Prostate gland (tissue), 2 donors: Measurements from ENCODE around the gene TSEN2. TPM values are rescaled to one million over a fixed set of nuclear protein-coding genes. Genes with fewer than 3 reads are reported as not detected.
A peak's percentile ranks its signal among the peaks of the same experiment; 100 is the strongest.

ENCODE experiments used
- DNase-seq: peaks from one replicate; pipeline ENCODE4 v3.0.0-alpha.2; 2019; ENCODE audit warnings: low spot score
- H3K27ac ChIP-seq, 2 donors: fragments of 200-600 bp; sonication (generic); 2 replicates each; pipeline ENCODE4 v1.5.1; 2017 to 2019
- H3K27me3 ChIP-seq: fragments of 200-600 bp; sonication (generic); replicated peaks from 2 replicates; pipeline ENCODE4 v1.5.1; 2019; ENCODE audit not compliant: insufficient read depth
- H3K36me3 ChIP-seq, 2 donors: fragments of 200-600 bp; sonication (generic); 1 replicate in 1 of 2; 2 replicates in 1 of 2; pipeline versions ENCODE4 v1.5.1 to v1.8.1; 2017 to 2019
- H3K4me1 ChIP-seq: fragments of 200-600 bp; sonication (generic); replicated peaks from 2 replicates; pipeline ENCODE4 v1.5.1; 2019
- H3K4me3 ChIP-seq, 2 donors: fragments of 200-600 bp; sonication (generic); 2 replicates each; pipeline ENCODE4 v1.5.1; 2017 to 2019
- H3K9me3 ChIP-seq: fragments of 200-600 bp; sonication (generic); 2 replicates; pipeline ENCODE4 v1.5.1; 2017
- CTCF ChIP-seq, 4 experiments: fragments of 200-600 bp in 2 of 4; fragments of 450-650 bp in 2 of 4; sonication (generic) in 2 of 4; IDR thresholded peaks; 1 replicate in 3 of 4; 2 replicates in 1 of 4; pipeline ENCODE4 v1.5.1; 2016 to 2019; ENCODE audit warnings: antibody characterized with exemption in 4 of 4, mild to moderate bottlenecking in 2 of 4, moderate library complexity in 2 of 4
- POLR2A ChIP-seq: fragments of 450-650 bp; IDR thresholded peaks from one replicate; pipeline ENCODE4 v1.6.1; 2016; ENCODE audit warnings: antibody characterized with exemption, mild to moderate bottlenecking
- POLR2AphosphoS5 ChIP-seq: sonication (generic); formaldehyde crosslinking; IDR thresholded peaks from one replicate; pipeline ENCODE4 v1.6.1; 2017; ENCODE audit warnings: antibody characterized with exemption
- WGBS: methylation state at CpG from one replicate; pipeline ENCODE4 v1.1.5; 2018; 5-methylcytosine and 5-hydroxymethylcytosine counted together
- intact Hi-C: fragments of 100-400 bp; cut with DNase I; formaldehyde crosslinking; loops from one replicate; pipeline ENCODE4 v1.14.2; 2022
- total RNA-seq, 2 donors: library from RNA; depleted of rRNA; stranded (reverse); fragments of >200 nt; gene quantifications; one replicate each; pipeline ENCODE4 v1.1.0, GENCODE V29; 2016

Gene TSEN2
- total RNA-seq, 2 donors from 2014 or later: 13.8 to 14.9 TPM

GRCh38 chr3:12553921-12554391, 69.7 kb downstream of the TSEN2 start:
- Histone ChIP-seq H3K9me3 (no peaks in the 10 kb centered on the region), H3K27ac (no peak overlapping the region), H3K4me3 (peak overlapping the region; percentile 14 to 23), H3K36me3 (no peaks in the 10 kb centered on the region), H3K27me3 (peaks cover 12% of the 10 kb centered on the region), H3K4me1 (peaks cover 4% of the 10 kb centered on the region)
- WGBS: 2% methylated on average over 26 of the region's 26 CpGs
- intact Hi-C loops: loop anchor here (10.0 kb wide), 1 partner anchor 281 kb away; no protein-coding TSS in a partner anchor
- TF ChIP-seq POLR2AphosphoS5 (no peak), POLR2A (no peak), CTCF (IDR thresholded peaks at IDR 0.05) (no peak)
- DNase-seq: no peak

GRCh38 chr3:12556314-12556689, 72.0 kb downstream of the TSEN2 start:
- H3K27me3 ChIP-seq: peaks cover 12% of the 10 kb centered on the region
- peak overlapping the region; percentile 83 to 86 for H3K4me3 ChIP-seq
- no peaks in the 10 kb centered on the region for H3K36me3 ChIP-seq
- H3K9me3 ChIP-seq: no peaks in the 10 kb centered on the region
- intact Hi-C loops: loop anchor here (5.0 to 10.0 kb wide), 3 partner anchors 69 to 278 kb away; partner anchors contain the start of gene RAF1
- peaks cover 4% of the 10 kb centered on the region for H3K4me1 ChIP-seq
- H3K27ac ChIP-seq: peak overlapping the region; percentile 90
- 2% methylated on average over 8 of the region's 8 CpGs for WGBS
- no peak for DNase-seq
- no peak for TF ChIP-seq CTCF (IDR thresholded peaks at IDR 0.05)
- TF ChIP-seq POLR2AphosphoS5: no peak
- no peak for TF ChIP-seq POLR2A

GRCh38 chr3:12556690-12557472, 72.6 kb downstream of the TSEN2 start, which contains the start of gene MKRN2:
Gene MKRN2, plus strand, starts transcription at chr3:12557087. Its CDS starts 64 bp downstream, at chr3:12557151.
- Histone ChIP-seq H3K36me3 (no peaks in the 10 kb centered on the region), H3K27ac (peak within 1 kb of the TSS; percentile 90), H3K4me1 (peaks cover 4% of the 10 kb centered on the region), H3K9me3 (no peaks in the 10 kb centered on the region), H3K27me3 (peaks cover 12% of the 10 kb centered on the region), H3K4me3 (peak within 1 kb of the TSS; percentile 83 to 86)
- intact Hi-C loops: loop anchor here (5.0 to 10.0 kb wide), 3 partner anchors 70 to 278 kb away; partner anchors contain the start of gene RAF1
- TF ChIP-seq POLR2AphosphoS5 (peak; percentile 85), CTCF (IDR thresholded peaks at IDR 0.05) (peak in 1 of 4 experiments; percentile 23), POLR2A (peak; percentile 94)
- peak; percentile 76 for DNase-seq
- WGBS: under 1% methylated on average over 77 of the region's 77 CpGs

- Histone ChIP-seq H3K4me1 (peaks cover 4% of the 10 kb centered on the region), H3K4me3 (peak overlapping the region; percentile 83 to 86), H3K9me3 (no peaks in the 10 kb centered on the region), H3K27me3 (peaks cover 12% of the 10 kb centered on the region), H3K27ac (peak overlapping the region; percentile 90), H3K36me3 (no peaks in the 10 kb centered on the region)
- TF ChIP-seq POLR2AphosphoS5: no peak
- TF ChIP-seq POLR2A: no peak
- no peak for TF ChIP-seq CTCF (IDR thresholded peaks at IDR 0.05)
- no peak for DNase-seq
- intact Hi-C loops: loop anchor here (5.0 to 10.0 kb wide), 3 partner anchors 70 to 277 kb away; partner anchors contain the start of gene RAF1
- 1% methylated on average over 18 of the region's 18 CpGs for WGBS
Observed at GRCh38 chr3:12557473-12558100, 73.3 kb downstream of the TSEN2 start.
